T-helper 22 cell (primary cell): ENCODE measurements around the gene ITGA5.

ENCODE experiments used
- DNase-seq: peaks from one replicate; pipeline ENCODE4 v3.0.0-alpha.2; 2020; ENCODE audit warnings: low read depth

Gene ITGA5

GRCh38 chr12:54411391-54412241 is 7.5 kb downstream of the ITGA5 start:
- DNase-seq, result peak; percentile 42

- DNase-seq, result no peak
These were observed 9.8 kb downstream of the ITGA5 start for GRCh38 chr12:54409267-54409666.

- DNase-seq, result no peak
These were observed 11.7 kb downstream of the ITGA5 start for GRCh38 chr12:54407183-54407905.

GRCh38 chr12:54405573-54405972 is 13.5 kb downstream of the ITGA5 start:
- no peak for DNase-seq

GRCh38 chr12:54405106-54405505 is 14.0 kb downstream of the ITGA5 start:
- no peak for DNase-seq

GRCh38 chr12:54404061-54405004 is 14.7 kb downstream of the ITGA5 start:
- DNase-seq, result peak; percentile 29

- no peak for DNase-seq
These were observed 17.9 kb downstream of the ITGA5 start for GRCh38 chr12:54401119-54401518.

GRCh38 chr12:54398995-54399793 is 19.9 kb downstream of the ITGA5 start:
- peak; percentile 50 for DNase-seq

GRCh38 chr12:54398218-54398617 is 20.8 kb downstream of the ITGA5 start:
- DNase-seq, result no peak

GRCh38 chr12:54397157-54397556 is 21.9 kb downstream of the ITGA5 start:
- no peak for DNase-seq

GRCh38 chr12:54395545-54395944 is 23.5 kb downstream of the ITGA5 start:
- no peak for DNase-seq

GRCh38 chr12:54394986-54395385 is 24.1 kb downstream of the ITGA5 start:
- no peak for DNase-seq

- DNase-seq, result no peak
These were observed 24.8 kb downstream of the ITGA5 start for GRCh38 chr12:54394281-54394719.

GRCh38 chr12:54393743-54394142 is 25.3 kb downstream of the ITGA5 start:
- no peak for DNase-seq

GRCh38 chr12:54393207-54393609 is 25.9 kb downstream of the ITGA5 start:
- no peak for DNase-seq

GRCh38 chr12:54392485-54393206 is 26.4 kb downstream of the ITGA5 start:
- DNase-seq, result no peak

- DNase-seq, result peak; percentile 63
These were observed 28.2 kb downstream of the ITGA5 start for GRCh38 chr12:54390668-54391551.

GRCh38 chr12:54390176-54390667 is 28.8 kb downstream of the ITGA5 start:
- DNase-seq, result no peak

GRCh38 chr12:54389607-54390175 is 29.4 kb downstream of the ITGA5 start:
- no peak for DNase-seq
